OCI-LY7 (cell line): Measurements from ENCODE around the gene GABRD. TPM values are rescaled to one million over a fixed set of nuclear protein-coding genes. Genes with fewer than 3 reads are reported as not detected.

Experiments
- BruUV-seq: library from RNA; stranded (reverse); fragments of 400-500 nt; replicated peaks from 2 replicates; lab custom pipeline; 2021; lab: Mats Ljungman, UMichigan
- CTCF ChIA-PET: fragments of 300-600 bp; sonication (Branson Sonifier 250); formaldehyde crosslinking; loops from one replicate; lab custom pipeline; 2022; ENCODE audit warnings: antibody characterized with exemption; ENCODE audit not compliant: unreplicated experiment; lab: Charles Lee
- POLR2A ChIA-PET: fragments of 300-600 bp; sonication (Branson Sonifier 250); formaldehyde crosslinking; loops from one replicate; lab custom pipeline; 2022; ENCODE audit warnings: antibody characterized with exemption; lab: Charles Lee
- DNase-seq: peaks from one replicate; pipeline ENCODE4 v3.0.0-alpha.2; 2015; ENCODE audit warnings: low spot score
- H2AFZ ChIP-seq: fragments of 200-600 bp; sonication (generic), shearing (Covaris generic); 2 replicates; pipeline ENCODE4 v1.6.1; 2014; ENCODE audit warnings: mild to moderate bottlenecking, antibody characterized with exemption, low read length, moderate library complexity
- H3K27ac ChIP-seq: fragments of 200-600 bp; sonication (generic); 2 replicates; pipeline ENCODE4 v1.5.1; 2014; ENCODE audit warnings: mixed run types, low read depth, mild to moderate bottlenecking, moderate library complexity, low read length, inconsistent platforms; ENCODE audit not compliant: poor library complexity, severe bottlenecking
- H3K36me3 ChIP-seq: fragments of 200-600 bp; sonication (generic); 2 replicates; pipeline ENCODE4 v1.6.1; 2014; ENCODE audit warnings: mild to moderate bottlenecking, antibody characterized with exemption, low read length, moderate library complexity, mixed read lengths; ENCODE audit not compliant: insufficient read depth
- H3K4me1 ChIP-seq: fragments of 200-600 bp; sonication (generic); 2 replicates; pipeline ENCODE4 v1.5.1; 2014; ENCODE audit warnings: mild to moderate bottlenecking, low read length; ENCODE audit not compliant: insufficient read depth, poor library complexity, severe bottlenecking
- H3K4me2 ChIP-seq: fragments of 200-600 bp; sonication (generic); 2 replicates; pipeline ENCODE4 v1.6.1; 2014; ENCODE audit warnings: mild to moderate bottlenecking, low read length
- H3K4me3 ChIP-seq: fragments of 200-600 bp; sonication (generic); 2 replicates; pipeline ENCODE4 v1.5.1; 2014; ENCODE audit warnings: mild to moderate bottlenecking, low read depth, low read length; ENCODE audit not compliant: poor library complexity, severe bottlenecking
- H3K79me2 ChIP-seq: fragments of 200-600 bp; sonication (generic); 2 replicates; pipeline ENCODE4 v1.6.1; 2016; ENCODE audit warnings: low read depth, mild to moderate bottlenecking, low read length, moderate library complexity, mixed read lengths; ENCODE audit not compliant: insufficient read depth
- H3K9me2 ChIP-seq: fragments of 200-600 bp; sonication (generic); 2 replicates; pipeline ENCODE4 v1.6.1; 2016; ENCODE audit warnings: mild to moderate bottlenecking, low read length, mixed read lengths; ENCODE audit not compliant: insufficient read depth
- H3K9me3 ChIP-seq: fragments of 200-600 bp; sonication (generic); 2 replicates; pipeline ENCODE4 v1.6.1; 2014; ENCODE audit warnings: mild to moderate bottlenecking, mixed run types, low read length, mixed read lengths
- H4K20me1 ChIP-seq: fragments of 200-600 bp; sonication (generic); 2 replicates; pipeline ENCODE4 v1.6.1; 2014; ENCODE audit warnings: mild to moderate bottlenecking, antibody characterized with exemption, low read length, moderate library complexity, mixed read lengths; ENCODE audit not compliant: insufficient read depth
- CTCF ChIP-seq: fragments of 200-600 bp; sonication (generic); conservative IDR thresholded peaks from 2 replicates; pipeline ENCODE4 v1.5.1; 2014; ENCODE audit warnings: mild to moderate bottlenecking, antibody characterized with exemption, low read length, moderate library complexity, mixed read lengths
- EZH2phosphoT487 ChIP-seq: fragments of 200-600 bp; sonication (generic); IDR thresholded peaks from 2 replicates; pipeline ENCODE4 v1.6.1; 2018; ENCODE audit warnings: low read depth, borderline replicate concordance, mild to moderate bottlenecking, mixed run types, antibody characterized with exemption, low read length, moderate library complexity, mixed read lengths
- intact Hi-C: fragments of 100-400 bp; cut with micrococcal nuclease; formaldehyde crosslinking; loops from one replicate; pipeline ENCODE4 v1.10.0; 2022; ENCODE audit not compliant: unreplicated experiment
- total RNA-seq, 2 experiments: library from RNA; depleted of rRNA in 1 of 2; stranded (reverse); fragments of >200 nt in 1 of 2; shearing (Covaris generic) in 1 of 2; gene quantifications; 2 replicates each; pipeline ENCODE4 v1.2.3, GENCODE V29; 2014 to 2022

Gene GABRD
- total RNA-seq, 2 experiments from 2014 or later: not detected

- POLR2A ChIA-PET: no interaction called here
- DNase-seq: no peak
- CTCF ChIA-PET: no interaction called here
- Histone ChIP-seq H3K27ac (no peak overlapping the region), H4K20me1 (no peaks in the 10 kb centered on the region), H3K9me3 (no peaks in the 10 kb centered on the region), H3K36me3 (no peaks in the 10 kb centered on the region), H3K4me1 (no peaks in the 10 kb centered on the region), H3K79me2 (no peaks in the 10 kb centered on the region), H3K9me2 (no peaks in the 10 kb centered on the region), H3K4me2 (no peak overlapping the region), H2AFZ (no peak overlapping the region), H3K4me3 (no peak overlapping the region)
- BruUV-seq: no TSS peak
- intact Hi-C loops: no loop called here
- TF ChIP-seq CTCF: no peak
- TF ChIP-seq EZH2phosphoT487: no peak
Measured at GRCh38 chr1:2041305-2041704, 22.2 kb downstream of the GABRD start.

- no peaks in the 10 kb centered on the region for H3K9me2 ChIP-seq
- intact Hi-C loops: no loop called here
- TF ChIP-seq EZH2phosphoT487: no peak
- TF ChIP-seq CTCF: no peak
- H3K27ac ChIP-seq: no peak overlapping the region
- ChIA-PET POLR2A (no interaction called here), CTCF (no interaction called here)
- H3K4me2 ChIP-seq: no peak overlapping the region
- no peaks in the 10 kb centered on the region for H3K9me3 ChIP-seq
- BruUV-seq: no TSS peak
- H4K20me1 ChIP-seq: no peaks in the 10 kb centered on the region
- H3K79me2 ChIP-seq: no peaks in the 10 kb centered on the region
- H2AFZ ChIP-seq: no peak overlapping the region
- no peak overlapping the region for H3K4me3 ChIP-seq
- no peaks in the 10 kb centered on the region for H3K36me3 ChIP-seq
- no peaks in the 10 kb centered on the region for H3K4me1 ChIP-seq
- DNase-seq: no peak
Measured at GRCh38 chr1:2041887-2042286, 22.7 kb downstream of the GABRD start.

GRCh38 chr1:2042830-2043773 is 24.0 kb downstream of the GABRD start:
- Histone ChIP-seq H3K4me3 (no peak overlapping the region), H3K9me3 (no peaks in the 10 kb centered on the region), H3K79me2 (no peaks in the 10 kb centered on the region), H3K27ac (no peak overlapping the region), H3K36me3 (no peaks in the 10 kb centered on the region), H3K4me2 (no peak overlapping the region), H3K4me1 (no peaks in the 10 kb centered on the region), H3K9me2 (no peaks in the 10 kb centered on the region), H2AFZ (no peak overlapping the region), H4K20me1 (no peaks in the 10 kb centered on the region)
- POLR2A ChIA-PET: no interaction called here
- no peak for TF ChIP-seq EZH2phosphoT487
- TF ChIP-seq CTCF: no peak
- no TSS peak for BruUV-seq
- intact Hi-C loops: no loop called here
- DNase-seq: no peak
- CTCF ChIA-PET: interaction anchor here (1.0 to 1.1 kb wide), 2 partner anchors 83 to 102 kb away, joined by 3 to 5 read pairs; no protein-coding TSS in a partner anchor
